HepG2 (cell line): ENCODE results near the gene MRPL20. TPM values are rescaled to one million over a fixed set of nuclear protein-coding genes. Genes with fewer than 3 reads are reported as not detected.

Experiments used
- CEBPB ChIP-seq: IDR thresholded peaks from 2 replicates; pipeline ENCODE4 v1.6.1; 2011; ENCODE audit warnings: low read depth, low read length, improper control_type of control experiment, borderline replicate concordance
- HDAC6 ChIP-seq: fragments of 200-600 bp; sonication (generic); IDR thresholded peaks from 2 replicates; pipeline ENCODE4 v1.7.0; 2017; ENCODE audit warnings: mild to moderate bottlenecking, antibody characterized with exemption, low read length, low read depth
- IRF2 ChIP-seq: IDR thresholded peaks from 2 replicates; pipeline ENCODE4 v1.6.1; 2018; ENCODE audit warnings: missing genetic modification reagents, missing compliant biosample characterization
- KAT2B ChIP-seq: fragments of 150-350 bp; IDR thresholded peaks from 2 replicates; pipeline ENCODE4 v1.6.1; 2014; ENCODE audit warnings: low read depth, low read length, borderline replicate concordance
- STAT5B ChIP-seq: sonication (generic); formaldehyde crosslinking; IDR thresholded peaks from 2 replicates; pipeline ENCODE4 v1.4.0; 2020; ENCODE audit warnings: missing genetic modification reagents
- TGIF2 ChIP-seq: IDR thresholded peaks from 2 replicates; pipeline ENCODE4 v1.6.1; 2016; ENCODE audit warnings: control low read depth, missing compliant biosample characterization
- ZNF138 ChIP-seq: sonication (generic); formaldehyde crosslinking; IDR thresholded peaks from 2 replicates; pipeline ENCODE4 v1.5.0; 2020; ENCODE audit warnings: mild to moderate bottlenecking, low read depth, missing genetic modification reagents
- ZNF510 ChIP-seq: sonication (generic); formaldehyde crosslinking; IDR thresholded peaks from 2 replicates; pipeline ENCODE4 v1.4.0; 2020; ENCODE audit warnings: low read depth, mild to moderate bottlenecking, missing genetic modification reagents
- ZNF616 ChIP-seq: sonication (generic); formaldehyde crosslinking; IDR thresholded peaks from 2 replicates; pipeline ENCODE4 v1.5.0; 2020; ENCODE audit warnings: low read depth, mild to moderate bottlenecking, missing genetic modification reagents
- ZNF709 ChIP-seq: sonication (generic); formaldehyde crosslinking; IDR thresholded peaks from 2 replicates; pipeline ENCODE4 v1.5.0; 2020; ENCODE audit warnings: mild to moderate bottlenecking, missing genetic modification reagents
- polyA plus RNA-seq, 8 experiments: library from polyadenylated mRNA; depleted of rRNA in 3 of 8; stranded (reverse) in 7 of 8; unstranded in 1 of 8; fragments of >200 nt; fragmentation: Illumina TruSeq in 4 of 8; extraction: Trizol in 4 of 8; gene quantifications; 2 replicates each; pipeline versions ENCODE4 v1.2.1 to v1.2.3, GENCODE V29; 2011 to 2016; ENCODE audit warnings: low read depth in 4 of 8, missing spikeins in 1 of 8, mixed read lengths in 1 of 8; ENCODE audit not compliant: insufficient read depth in 1 of 8
- total RNA-seq, 5 experiments: library from RNA; depleted of rRNA; stranded (reverse); fragments of >200 nt; fragmentation: Illumina TruSeq; extraction: Trizol; gene quantifications; 2 replicates each; pipeline ENCODE4 v1.2.3, GENCODE V29; 2016; ENCODE audit warnings: low read depth in 1 of 5
- TF ChIP-seq, protein P1 (sequence below), 2 experiments: sonication (generic) in 1 of 2; formaldehyde crosslinking in 1 of 2; IDR thresholded peaks; 2 replicates each; pipeline versions ENCODE4 v1.6.1 to v1.9.0; 2014 to 2022; ENCODE audit warnings: antibody characterized with exemption in 1 of 2, borderline replicate concordance in 1 of 2, inconsistent platforms in 1 of 2, low read depth in 1 of 2, missing genetic modification reagents in 1 of 2
- TF ChIP-seq, protein P2 (sequence below): sonication (generic); formaldehyde crosslinking; IDR thresholded peaks from 2 replicates; pipeline ENCODE4 v1.4.0; 2020; ENCODE audit warnings: mild to moderate bottlenecking, missing genetic modification reagents
- TF ChIP-seq, protein P3 (sequence below): IDR thresholded peaks from 2 replicates; pipeline ENCODE4 v1.6.1; 2018; ENCODE audit warnings: missing genetic modification reagents

The MRPL20 gene
- total and polyA plus RNA-seq, 2 of the 13 experiments (the other 11 are each of a cell fraction or from before 2014, with no cell fraction given): 59.2 to 127 TPM

DNA sequence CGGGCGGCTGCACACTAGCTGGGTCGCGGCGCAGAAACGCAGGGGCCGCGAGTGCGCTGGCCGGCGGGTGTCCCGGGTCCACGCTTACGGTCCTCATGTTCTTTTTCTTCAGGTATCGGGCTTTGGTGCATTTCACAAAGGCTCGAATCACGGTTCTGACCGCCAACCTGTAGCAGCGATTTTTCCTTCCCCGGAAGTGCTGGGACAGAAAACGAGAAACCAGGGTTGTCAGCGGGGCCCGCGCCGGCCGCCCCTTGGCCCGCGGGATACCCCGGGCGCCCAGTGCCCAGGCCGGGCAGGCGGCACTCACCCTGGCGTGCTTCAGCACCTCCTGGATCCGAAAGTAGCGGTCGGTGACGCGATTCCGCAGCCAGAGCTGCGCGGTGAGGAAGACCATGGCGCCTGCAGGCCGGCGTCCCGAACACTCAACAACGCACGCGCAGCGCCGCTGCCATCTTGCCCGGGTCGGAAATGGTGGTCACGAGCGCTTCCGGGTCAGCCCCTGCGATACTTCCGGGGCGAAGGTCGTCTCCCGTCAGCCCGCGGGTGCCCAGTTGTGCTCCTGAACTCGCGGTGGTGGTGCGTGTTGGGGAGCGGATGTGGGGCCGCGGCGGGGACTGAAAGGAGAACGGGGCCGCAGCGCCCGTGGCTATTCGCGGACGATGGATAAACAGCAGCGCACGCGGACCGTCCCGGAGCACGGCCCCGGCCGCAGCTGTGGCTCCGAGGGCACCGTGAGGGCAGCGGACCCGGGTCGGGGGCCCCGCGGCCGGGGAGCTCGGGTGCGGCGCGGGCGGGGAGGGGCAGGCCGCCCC is at the start of gene MRPL20 (continued):
- TF ChIP-seq, protein P1, sequence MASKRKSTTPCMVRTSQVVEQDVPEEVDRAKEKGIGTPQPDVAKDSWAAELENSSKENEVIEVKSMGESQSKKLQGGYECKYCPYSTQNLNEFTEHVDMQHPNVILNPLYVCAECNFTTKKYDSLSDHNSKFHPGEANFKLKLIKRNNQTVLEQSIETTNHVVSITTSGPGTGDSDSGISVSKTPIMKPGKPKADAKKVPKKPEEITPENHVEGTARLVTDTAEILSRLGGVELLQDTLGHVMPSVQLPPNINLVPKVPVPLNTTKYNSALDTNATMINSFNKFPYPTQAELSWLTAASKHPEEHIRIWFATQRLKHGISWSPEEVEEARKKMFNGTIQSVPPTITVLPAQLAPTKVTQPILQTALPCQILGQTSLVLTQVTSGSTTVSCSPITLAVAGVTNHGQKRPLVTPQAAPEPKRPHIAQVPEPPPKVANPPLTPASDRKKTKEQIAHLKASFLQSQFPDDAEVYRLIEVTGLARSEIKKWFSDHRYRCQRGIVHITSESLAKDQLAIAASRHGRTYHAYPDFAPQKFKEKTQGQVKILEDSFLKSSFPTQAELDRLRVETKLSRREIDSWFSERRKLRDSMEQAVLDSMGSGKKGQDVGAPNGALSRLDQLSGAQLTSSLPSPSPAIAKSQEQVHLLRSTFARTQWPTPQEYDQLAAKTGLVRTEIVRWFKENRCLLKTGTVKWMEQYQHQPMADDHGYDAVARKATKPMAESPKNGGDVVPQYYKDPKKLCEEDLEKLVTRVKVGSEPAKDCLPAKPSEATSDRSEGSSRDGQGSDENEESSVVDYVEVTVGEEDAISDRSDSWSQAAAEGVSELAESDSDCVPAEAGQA (IDR thresholded peaks at IDR 0.05; ENCODE audit: low read depth): peak; percentile 96
- TF ChIP-seq, protein P1 (CRISPR knock-in tag; IDR thresholded peaks at IDR 0.05; ENCODE audit: borderline replicate concordance): peak; percentile 68; the same call in 1 of the 2 replicates
- peak; percentile 69; the same call in 1 of the 2 replicates for TF ChIP-seq ZNF138 (CRISPR knock-in tag)
- TF ChIP-seq ZNF510 (CRISPR knock-in tag): peak; percentile 82
- TF ChIP-seq STAT5B (CRISPR knock-in tag): no peak
- TF ChIP-seq, protein P2, sequence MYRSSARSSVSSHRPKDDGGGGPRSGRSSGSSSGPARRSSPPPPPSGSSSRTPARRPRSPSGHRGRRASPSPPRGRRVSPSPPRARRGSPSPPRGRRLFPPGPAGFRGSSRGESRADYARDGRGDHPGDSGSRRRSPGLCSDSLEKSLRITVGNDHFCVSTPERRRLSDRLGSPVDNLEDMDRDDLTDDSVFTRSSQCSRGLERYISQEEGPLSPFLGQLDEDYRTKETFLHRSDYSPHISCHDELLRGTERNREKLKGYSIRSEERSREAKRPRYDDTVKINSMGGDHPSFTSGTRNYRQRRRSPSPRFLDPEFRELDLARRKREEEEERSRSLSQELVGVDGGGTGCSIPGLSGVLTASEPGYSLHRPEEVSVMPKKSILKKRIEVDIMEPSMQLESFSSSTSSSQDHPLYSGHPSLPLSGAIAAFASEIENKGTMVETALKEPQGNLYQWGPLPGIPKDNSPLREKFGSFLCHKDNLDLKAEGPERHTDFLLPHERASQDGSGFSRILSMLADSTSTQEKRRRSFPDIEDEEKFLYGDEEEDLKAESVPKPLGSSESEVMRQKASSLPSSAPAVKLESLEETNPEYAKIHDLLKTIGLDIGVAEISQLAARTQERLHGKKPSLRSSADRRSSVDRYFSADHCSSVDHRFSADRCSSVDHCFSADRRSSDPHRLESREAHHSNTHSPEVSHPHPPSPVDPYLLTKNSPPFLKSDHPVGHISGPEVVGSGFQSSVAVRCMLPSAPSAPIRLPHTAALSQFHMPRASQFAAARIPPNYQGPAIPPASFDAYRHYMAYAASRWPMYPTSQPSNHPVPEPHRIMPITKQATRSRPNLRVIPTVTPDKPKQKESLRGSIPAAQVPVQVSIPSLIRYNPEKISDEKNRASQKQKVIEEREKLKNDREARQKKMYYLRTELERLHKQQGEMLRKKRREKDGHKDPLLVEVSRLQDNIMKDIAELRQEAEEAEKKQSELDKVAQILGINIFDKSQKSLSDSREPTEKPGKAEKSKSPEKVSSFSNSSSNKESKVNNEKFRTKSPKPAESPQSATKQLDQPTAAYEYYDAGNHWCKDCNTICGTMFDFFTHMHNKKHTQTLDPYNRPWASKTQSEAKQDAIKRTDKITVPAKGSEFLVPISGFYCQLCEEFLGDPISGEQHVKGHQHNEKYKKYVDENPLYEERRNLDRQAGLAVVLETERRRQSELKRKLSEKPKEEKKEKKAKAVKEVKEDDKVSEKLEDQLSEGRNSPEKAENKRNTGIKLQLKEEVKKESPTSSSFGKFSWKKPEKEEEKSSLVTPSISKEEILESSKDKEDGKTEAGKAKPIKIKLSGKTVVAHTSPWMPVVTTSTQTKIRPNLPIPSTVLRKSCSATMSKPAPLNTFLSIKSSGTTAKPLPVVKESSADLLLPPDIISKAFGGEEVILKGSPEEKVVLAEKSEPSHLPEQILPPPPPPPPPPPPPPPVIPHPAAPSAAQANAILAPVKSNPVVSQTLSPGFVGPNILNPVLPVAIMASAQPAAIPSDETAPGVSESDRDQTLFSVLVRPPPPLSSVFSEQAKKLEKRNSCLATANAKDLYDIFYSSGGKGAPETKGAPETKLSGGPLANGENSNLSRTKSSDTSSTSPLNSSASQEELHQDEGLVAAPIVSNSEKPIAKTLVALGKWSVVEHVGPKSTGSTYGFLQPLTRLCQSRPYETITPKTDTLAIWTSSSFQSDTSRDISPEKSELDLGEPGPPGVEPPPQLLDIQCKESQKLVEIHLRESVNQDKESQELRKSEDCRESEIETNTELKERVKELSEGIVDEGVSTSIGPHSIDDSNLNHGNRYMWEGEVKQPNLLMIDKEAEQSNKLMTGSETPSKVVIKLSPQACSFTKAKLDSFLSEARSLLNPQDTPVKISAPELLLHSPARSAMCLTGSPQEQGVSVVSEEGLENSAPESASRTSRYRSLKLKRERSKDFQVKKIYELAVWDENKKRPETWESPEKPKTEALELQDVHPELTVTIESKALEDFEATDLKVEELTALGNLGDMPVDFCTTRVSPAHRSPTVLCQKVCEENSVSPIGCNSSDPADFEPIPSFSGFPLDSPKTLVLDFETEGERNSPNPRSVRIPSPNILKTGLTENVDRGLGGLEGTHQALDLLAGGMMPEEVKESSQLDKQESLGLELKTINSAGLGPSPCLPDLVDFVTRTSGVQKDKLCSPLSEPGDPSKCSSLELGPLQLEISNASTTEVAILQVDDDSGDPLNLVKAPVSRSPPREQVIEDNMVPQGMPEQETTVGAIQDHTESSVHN (CRISPR knock-in tag): no peak; the same call in 1 of the 2 replicates
- no peak for TF ChIP-seq KAT2B
- TF ChIP-seq CEBPB: no peak
- TF ChIP-seq, protein P3, sequence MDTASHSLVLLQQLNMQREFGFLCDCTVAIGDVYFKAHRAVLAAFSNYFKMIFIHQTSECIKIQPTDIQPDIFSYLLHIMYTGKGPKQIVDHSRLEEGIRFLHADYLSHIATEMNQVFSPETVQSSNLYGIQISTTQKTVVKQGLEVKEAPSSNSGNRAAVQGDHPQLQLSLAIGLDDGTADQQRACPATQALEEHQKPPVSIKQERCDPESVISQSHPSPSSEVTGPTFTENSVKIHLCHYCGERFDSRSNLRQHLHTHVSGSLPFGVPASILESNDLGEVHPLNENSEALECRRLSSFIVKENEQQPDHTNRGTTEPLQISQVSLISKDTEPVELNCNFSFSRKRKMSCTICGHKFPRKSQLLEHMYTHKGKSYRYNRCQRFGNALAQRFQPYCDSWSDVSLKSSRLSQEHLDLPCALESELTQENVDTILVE (CRISPR knock-in tag): peak; percentile 96
- peak; percentile 64; the same call in 1 of the 2 replicates for TF ChIP-seq TGIF2
- TF ChIP-seq ZNF709 (CRISPR knock-in tag): peak; percentile 78
- TF ChIP-seq IRF2: peak; percentile 90
- TF ChIP-seq ZNF616 (CRISPR knock-in tag): peak; percentile 82; the same call in 1 of the 2 replicates
- TF ChIP-seq HDAC6: no peak
